GM12878 (cell line): ENCODE measurements around the gene TPRN. TPM values are rescaled to one million over a fixed set of nuclear protein-coding genes. Genes with fewer than 3 reads are reported as not detected.

Source experiments
- ATAC-seq: fragments of 200-7000 bp; cut with Tn5 transposase; 3 replicates; pipeline ENCODE4 v1.9.1; 2020; ENCODE audit warnings: mild to moderate bottlenecking, moderate library complexity
- BruUV-seq: library from RNA; stranded (reverse); fragments of 400-500 nt; replicated peaks from 2 replicates; lab custom pipeline; 2021; lab: Mats Ljungman, UMichigan
- CTCF ChIA-PET: fragments of 300-600 bp; sonication (Branson Sonifier 250); formaldehyde crosslinking; extraction: SDS; loops from one replicate; lab custom pipeline; 2021; ENCODE audit warnings: inconsistent platforms; lab: Yijun Ruan, JAX
- POLR2A ChIA-PET: fragments of 350-600 bp; formaldehyde crosslinking; extraction: SDS; loops from one replicate; lab custom pipeline; 2021; ENCODE audit warnings: inconsistent platforms; lab: Charles Lee
- RAD21 ChIA-PET: fragments of 300-600 bp; sonication (Branson Sonifier 250); formaldehyde crosslinking; loops from one replicate; lab custom pipeline; 2023; ENCODE audit warnings: antibody characterized with exemption; ENCODE audit not compliant: unreplicated experiment; lab: Charles Lee
- SMC1A ChIA-PET: fragments of 300-600 bp; sonication (Branson Sonifier 250); formaldehyde crosslinking; loops from one replicate; lab custom pipeline; 2023; ENCODE audit not compliant: unreplicated experiment, uncharacterized antibody; lab: Charles Lee
- DNase-seq: peaks from one replicate; pipeline ENCODE4 v3.0.0-alpha.2; 2011; ENCODE audit warnings: low read depth, low spot score
- FAIRE-seq: peaks from 3 replicates; lab custom pipeline; 2011; peaks lifted over from hg19 to GRCh38; lab: Jason Lieb, UNC
- H2AFZ ChIP-seq: 2 replicates; pipeline ENCODE4 v1.6.0; 2011; ENCODE audit warnings: low read depth, low read length, control low read depth; ENCODE audit not compliant: control insufficient read depth
- H3K27ac ChIP-seq: 2 replicates; pipeline ENCODE4 v1.5.1; 2011; ENCODE audit warnings: control low read depth; ENCODE audit not compliant: control insufficient read depth, insufficient read depth
- H3K27me3 ChIP-seq, 2 experiments: replicated peaks in 1 of 2; 2 replicates each; pipeline versions ENCODE4 v1.6.0 to v1.6.1; 2011; ENCODE audit warnings: low read length in 1 of 2; ENCODE audit not compliant: control insufficient read depth in 2 of 2, insufficient read depth in 2 of 2
- H3K36me3 ChIP-seq, 2 experiments: 2 replicates each; pipeline ENCODE4 v1.5.1; 2011; ENCODE audit warnings: low read length in 1 of 2; ENCODE audit not compliant: control insufficient read depth in 2 of 2, insufficient read depth in 2 of 2
- H3K4me1 ChIP-seq: 2 replicates; pipeline ENCODE4 v1.6.1; 2011; ENCODE audit warnings: mild to moderate bottlenecking, low read length, moderate library complexity, mixed read lengths; ENCODE audit not compliant: control insufficient read depth, insufficient read depth
- H3K4me2 ChIP-seq: 2 replicates; pipeline ENCODE4 v1.6.0; 2011; ENCODE audit warnings: control low read depth; ENCODE audit not compliant: control insufficient read depth, insufficient read depth
- H3K4me3 ChIP-seq: fragments of 200-600 bp; sonication (generic); 2 replicates; pipeline ENCODE4 v1.5.1; 2016
- H3K79me2 ChIP-seq: 2 replicates; pipeline ENCODE4 v1.6.0; 2011; ENCODE audit warnings: low read length; ENCODE audit not compliant: control insufficient read depth, insufficient read depth
- H3K9ac ChIP-seq: 2 replicates; pipeline ENCODE4 v1.8.0; 2011; ENCODE audit warnings: low read length, control low read depth, mixed read lengths; ENCODE audit not compliant: control insufficient read depth, insufficient read depth
- H3K9me3 ChIP-seq: replicated peaks from 3 replicates; pipeline ENCODE4 v1.5.1; 2011; ENCODE audit warnings: mild to moderate bottlenecking, low read length; ENCODE audit not compliant: control insufficient read depth, insufficient read depth
- H4K20me1 ChIP-seq: 2 replicates; pipeline ENCODE4 v1.6.0; 2011; ENCODE audit not compliant: control insufficient read depth, insufficient read depth
- CBFB ChIP-seq: IDR thresholded peaks from 2 replicates; pipeline ENCODE4 v1.6.1; 2016; ENCODE audit warnings: antibody characterized with exemption, low read depth
- CHD1 ChIP-seq: IDR thresholded peaks from 2 replicates; pipeline ENCODE4 v1.6.1; 2012; ENCODE audit warnings: low read depth, low read length, improper control_type of control experiment
- E2F4 ChIP-seq: IDR thresholded peaks from 2 replicates; pipeline ENCODE4 v1.6.1; 2012; ENCODE audit warnings: low read depth, low read length, improper control_type of control experiment
- ESRRA ChIP-seq: IDR thresholded peaks from 2 replicates; pipeline ENCODE4 v1.6.1; 2012; ENCODE audit warnings: mild to moderate bottlenecking, low read length, improper control_type of control experiment
- HDAC2 ChIP-seq: fragments of 200-600 bp; sonication (generic); IDR thresholded peaks from 2 replicates; pipeline ENCODE4 v1.6.1; 2017
- HDAC6 ChIP-seq: fragments of 200-600 bp; sonication (generic); IDR thresholded peaks from one replicate; pipeline ENCODE4 v1.8.0; 2017; ENCODE audit warnings: antibody characterized with exemption; ENCODE audit not compliant: unreplicated experiment
- IKZF1 ChIP-seq: fragments of 450-650 bp; conservative IDR thresholded peaks from 2 replicates; pipeline ENCODE4 v1.6.1; 2017; ENCODE audit warnings: antibody characterized with exemption, mild to moderate bottlenecking
- IRF3 ChIP-seq: fragments of 450-650 bp; IDR thresholded peaks from 2 replicates; pipeline ENCODE4 v1.6.1; 2014; ENCODE audit warnings: mild to moderate bottlenecking
- MTA3 ChIP-seq: IDR thresholded peaks from 2 replicates; pipeline ENCODE4 v1.6.1; 2012; ENCODE audit warnings: low read length, inconsistent platforms, borderline replicate concordance
- NFIC ChIP-seq: IDR thresholded peaks from 2 replicates; pipeline ENCODE4 v1.6.1; 2012; ENCODE audit warnings: low read depth, mild to moderate bottlenecking, inconsistent platforms, low read length, moderate library complexity
- RB1 ChIP-seq: fragments of 450-650 bp; formaldehyde crosslinking; IDR thresholded peaks from 2 replicates; pipeline ENCODE4 v1.6.1; 2017; ENCODE audit warnings: mild to moderate bottlenecking, borderline replicate concordance
- SREBF1 ChIP-seq: IDR thresholded peaks from 2 replicates; pipeline ENCODE4 v1.6.1; 2012; ENCODE audit warnings: mild to moderate bottlenecking, low read length
- SUZ12 ChIP-seq: fragments of 200-600 bp; sonication (generic); IDR thresholded peaks from one replicate; pipeline ENCODE4 v1.6.1; 2018; ENCODE audit warnings: antibody characterized with exemption, mild to moderate bottlenecking; ENCODE audit not compliant: unreplicated experiment
- TCF7 ChIP-seq: IDR thresholded peaks from 2 replicates; pipeline ENCODE4 v1.6.1; 2014; ENCODE audit warnings: antibody characterized with exemption, borderline replicate concordance
- ZBTB40 ChIP-seq: fragments of 450-650 bp; IDR thresholded peaks from 2 replicates; pipeline ENCODE4 v1.6.1; 2016; ENCODE audit warnings: mild to moderate bottlenecking, moderate library complexity, borderline replicate concordance
- ZNF217 ChIP-seq: fragments of 450-650 bp; IDR thresholded peaks from 2 replicates; pipeline ENCODE4 v1.6.1; 2017; ENCODE audit warnings: antibody characterized with exemption, mild to moderate bottlenecking
- WGBS: methylation state at CpG from one replicate; pipeline ENCODE4 v1.1.6; 2016; ENCODE audit warnings: low lambda C conversion rate; ENCODE audit not compliant: insufficient replicate concordance, insufficient coverage; ENCODE audit errors: missing lambda C conversion rate; 5-methylcytosine and 5-hydroxymethylcytosine counted together
- in situ Hi-C: fragments of 300-500 bp; cut with MboI; formaldehyde crosslinking; loops from 9 replicates; pipeline ENCODE4 v1.14.3; 2018; ENCODE audit warnings: mixed read lengths
- intact Hi-C: fragments of 100-400 bp; cut with micrococcal nuclease; formaldehyde crosslinking; loops from one replicate; pipeline ENCODE4 v1.14.2; 2022; ENCODE audit not compliant: unreplicated experiment
- polyA plus RNA-seq, 11 experiments: library from polyadenylated mRNA; depleted of rRNA in 4 of 11; unstranded in 6 of 11; stranded (reverse) in 5 of 11; fragments of >200 nt; fragmentation: Nextera tagmentation in 4 of 11; fragmentation: Illumina TruSeq in 1 of 11; extraction: Ambion mirVana in 4 of 11; extraction: Trizol in 1 of 11; gene quantifications; 1 replicate in 1 of 11; 2 replicates in 10 of 11; pipeline versions ENCODE4 v1.2.1 to v1.2.3, GENCODE V29; 2011 to 2016; ENCODE audit warnings: inconsistent platforms in 2 of 11, missing spikeins in 2 of 11, low read depth in 1 of 11
- total RNA-seq, 4 experiments: library from RNA; depleted of rRNA in 3 of 4; stranded (reverse); fragments of >200 nt in 3 of 4; fragmentation: Illumina TruSeq in 1 of 4; extraction: Trizol in 1 of 4; gene quantifications; 2 replicates each; pipeline versions ENCODE4 v1.2.1 to v1.2.3, GENCODE V29; 2013 to 2021

The TPRN gene
- total and polyA plus RNA-seq, 10 of the 15 experiments (the other 5 are each of a cell fraction or from before 2014, with no cell fraction given) = 0.18 to 19.5 (median 3.1) TPM

- no peak for TF ChIP-seq E2F4
- TF ChIP-seq MTA3 = no peak
- no peak for TF ChIP-seq ZBTB40
- no peak for TF ChIP-seq SREBF1
- no peak for TF ChIP-seq HDAC6
- TF ChIP-seq, all 136 proteins: peak for 0
These were observed 14.6 kb downstream of the TPRN start (continued) for GRCh38 chr9:137185921-137186320.

- BruUV-seq = no TSS peak
- peaks cover 30% of the 10 kb centered on the region for H3K79me2 ChIP-seq
- no peak overlapping the region for H3K4me2 ChIP-seq
- H3K36me3 ChIP-seq = peaks cover 7 to 25% of the 10 kb centered on the region in 2 experiments
- in situ Hi-C loops = no loop called here
- SMC1A ChIA-PET = no interaction called here
- TF ChIP-seq ZNF217 (no peak), RB1 (no peak), IRF3 (no peak), CHD1 (no peak), IKZF1 (no peak), SUZ12 (no peak), ESRRA (no peak), HDAC2 (no peak), NFIC (no peak), CBFB (no peak), TCF7 (no peak), E2F4 (no peak)
- 90% methylated on average over 46 of the region's 48 CpGs for WGBS
- DNase-seq = no peak
- H4K20me1 ChIP-seq = peaks cover 7% of the 10 kb centered on the region; the same call in 1 of the 2 replicates
- CTCF ChIA-PET = no interaction called here
- intact Hi-C loops = loop anchor here (5.0 kb wide), 2 partner anchors 37 to 58 kb away; partner anchors contain the start of gene RNF208
- no peak for FAIRE-seq
- POLR2A ChIA-PET = no interaction called here
- H3K4me1 ChIP-seq = peaks cover 22% of the 10 kb centered on the region
- H3K9ac ChIP-seq = no peak overlapping the region
- H3K27me3 ChIP-seq = no peaks in the 10 kb centered on the region
- no peak overlapping the region for H2AFZ ChIP-seq
- RAD21 ChIA-PET = no interaction called here
- no peaks in the 10 kb centered on the region for H3K9me3 ChIP-seq
- no peak overlapping the region for H3K4me3 ChIP-seq
- H3K27ac ChIP-seq = no peak overlapping the region
- ATAC-seq = no peak
These were observed 15.5 kb downstream of the TPRN start for GRCh38 chr9:137184881-137185660.
